ENCODE results near the gene BHLHE41.

DNA sequence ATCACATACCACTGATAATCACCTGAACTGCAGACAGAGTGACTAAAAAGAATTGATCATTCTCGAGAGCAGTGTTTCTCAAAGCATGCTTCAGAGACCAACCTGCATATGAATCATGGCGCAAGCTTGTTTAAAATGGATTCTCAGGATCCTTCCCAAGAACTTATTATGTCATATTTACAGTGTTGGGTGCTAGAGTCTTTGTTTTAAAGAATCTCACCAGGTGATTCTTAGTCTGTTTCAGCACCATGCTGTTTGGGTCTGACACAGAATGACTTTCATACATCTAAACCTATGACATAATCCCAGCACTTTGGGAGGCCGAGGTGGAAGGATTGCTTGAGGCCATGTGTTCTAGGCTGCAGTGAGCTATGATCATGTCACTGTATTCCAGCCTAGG lies 39.3 kb upstream of the BHLHE41 start:
- TF ChIP-seq, protein P1, sequence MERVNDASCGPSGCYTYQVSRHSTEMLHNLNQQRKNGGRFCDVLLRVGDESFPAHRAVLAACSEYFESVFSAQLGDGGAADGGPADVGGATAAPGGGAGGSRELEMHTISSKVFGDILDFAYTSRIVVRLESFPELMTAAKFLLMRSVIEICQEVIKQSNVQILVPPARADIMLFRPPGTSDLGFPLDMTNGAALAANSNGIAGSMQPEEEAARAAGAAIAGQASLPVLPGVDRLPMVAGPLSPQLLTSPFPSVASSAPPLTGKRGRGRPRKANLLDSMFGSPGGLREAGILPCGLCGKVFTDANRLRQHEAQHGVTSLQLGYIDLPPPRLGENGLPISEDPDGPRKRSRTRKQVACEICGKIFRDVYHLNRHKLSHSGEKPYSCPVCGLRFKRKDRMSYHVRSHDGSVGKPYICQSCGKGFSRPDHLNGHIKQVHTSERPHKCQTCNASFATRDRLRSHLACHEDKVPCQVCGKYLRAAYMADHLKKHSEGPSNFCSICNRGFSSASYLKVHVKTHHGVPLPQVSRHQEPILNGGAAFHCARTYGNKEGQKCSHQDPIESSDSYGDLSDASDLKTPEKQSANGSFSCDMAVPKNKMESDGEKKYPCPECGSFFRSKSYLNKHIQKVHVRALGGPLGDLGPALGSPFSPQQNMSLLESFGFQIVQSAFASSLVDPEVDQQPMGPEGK (CRISPR knock-in tag; IDR thresholded peaks at IDR 0.05; ENCODE audit: borderline replicate concordance), result no peak
- TF ChIP-seq TEAD4 (IDR thresholded peaks at IDR 0.05; ENCODE audit: low read length) (no peak), TEAD4 (CRISPR knock-in tag; IDR thresholded peaks at IDR 0.05; ENCODE audit: borderline replicate concordance) (no peak), STAT5A (IDR thresholded peaks at IDR 0.05; ENCODE audit: borderline replicate concordance, low read length) (no peak), ZNF311 (CRISPR knock-in tag; IDR thresholded peaks at IDR 0.05) (no peak), CHD4 (IDR thresholded peaks at IDR 0.05; ENCODE audit: insufficient read depth, insufficient replicate concordance, low read depth, low read length, poor library complexity, severe bottlenecking) (no peak), NR3C1 (CRISPR knock-in tag; IDR thresholded peaks at IDR 0.05) (no peak), XRCC5 (IDR thresholded peaks at IDR 0.05; ENCODE audit: low read depth, low read length) (no peak), ZBTB7A (IDR thresholded peaks at IDR 0.05; ENCODE audit: borderline replicate concordance, control insufficient read depth, low read depth, low read length) (no peak)
- TF ChIP-seq, protein P2, sequence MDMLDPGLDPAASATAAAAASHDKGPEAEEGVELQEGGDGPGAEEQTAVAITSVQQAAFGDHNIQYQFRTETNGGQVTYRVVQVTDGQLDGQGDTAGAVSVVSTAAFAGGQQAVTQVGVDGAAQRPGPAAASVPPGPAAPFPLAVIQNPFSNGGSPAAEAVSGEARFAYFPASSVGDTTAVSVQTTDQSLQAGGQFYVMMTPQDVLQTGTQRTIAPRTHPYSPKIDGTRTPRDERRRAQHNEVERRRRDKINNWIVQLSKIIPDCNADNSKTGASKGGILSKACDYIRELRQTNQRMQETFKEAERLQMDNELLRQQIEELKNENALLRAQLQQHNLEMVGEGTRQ (CRISPR knock-in tag; IDR thresholded peaks at IDR 0.05), result no peak
- TF ChIP-seq, protein P3, sequence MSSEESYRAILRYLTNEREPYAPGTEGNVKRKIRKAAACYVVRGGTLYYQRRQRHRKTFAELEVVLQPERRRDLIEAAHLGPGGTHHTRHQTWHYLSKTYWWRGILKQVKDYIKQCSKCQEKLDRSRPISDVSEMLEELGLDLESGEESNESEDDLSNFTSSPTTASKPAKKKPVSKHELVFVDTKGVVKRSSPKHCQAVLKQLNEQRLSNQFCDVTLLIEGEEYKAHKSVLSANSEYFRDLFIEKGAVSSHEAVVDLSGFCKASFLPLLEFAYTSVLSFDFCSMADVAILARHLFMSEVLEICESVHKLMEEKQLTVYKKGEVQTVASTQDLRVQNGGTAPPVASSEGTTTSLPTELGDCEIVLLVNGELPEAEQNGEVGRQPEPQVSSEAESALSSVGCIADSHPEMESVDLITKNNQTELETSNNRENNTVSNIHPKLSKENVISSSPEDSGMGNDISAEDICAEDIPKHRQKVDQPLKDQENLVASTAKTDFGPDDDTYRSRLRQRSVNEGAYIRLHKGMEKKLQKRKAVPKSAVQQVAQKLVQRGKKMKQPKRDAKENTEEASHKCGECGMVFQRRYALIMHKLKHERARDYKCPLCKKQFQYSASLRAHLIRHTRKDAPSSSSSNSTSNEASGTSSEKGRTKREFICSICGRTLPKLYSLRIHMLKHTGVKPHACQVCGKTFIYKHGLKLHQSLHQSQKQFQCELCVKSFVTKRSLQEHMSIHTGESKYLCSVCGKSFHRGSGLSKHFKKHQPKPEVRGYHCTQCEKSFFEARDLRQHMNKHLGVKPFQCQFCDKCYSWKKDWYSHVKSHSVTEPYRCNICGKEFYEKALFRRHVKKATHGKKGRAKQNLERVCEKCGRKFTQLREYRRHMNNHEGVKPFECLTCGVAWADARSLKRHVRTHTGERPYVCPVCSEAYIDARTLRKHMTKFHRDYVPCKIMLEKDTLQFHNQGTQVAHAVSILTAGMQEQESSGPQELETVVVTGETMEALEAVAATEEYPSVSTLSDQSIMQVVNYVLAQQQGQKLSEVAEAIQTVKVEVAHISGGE (CRISPR knock-in tag; IDR thresholded peaks at IDR 0.05), result no peak
- TF ChIP-seq, protein P4, sequence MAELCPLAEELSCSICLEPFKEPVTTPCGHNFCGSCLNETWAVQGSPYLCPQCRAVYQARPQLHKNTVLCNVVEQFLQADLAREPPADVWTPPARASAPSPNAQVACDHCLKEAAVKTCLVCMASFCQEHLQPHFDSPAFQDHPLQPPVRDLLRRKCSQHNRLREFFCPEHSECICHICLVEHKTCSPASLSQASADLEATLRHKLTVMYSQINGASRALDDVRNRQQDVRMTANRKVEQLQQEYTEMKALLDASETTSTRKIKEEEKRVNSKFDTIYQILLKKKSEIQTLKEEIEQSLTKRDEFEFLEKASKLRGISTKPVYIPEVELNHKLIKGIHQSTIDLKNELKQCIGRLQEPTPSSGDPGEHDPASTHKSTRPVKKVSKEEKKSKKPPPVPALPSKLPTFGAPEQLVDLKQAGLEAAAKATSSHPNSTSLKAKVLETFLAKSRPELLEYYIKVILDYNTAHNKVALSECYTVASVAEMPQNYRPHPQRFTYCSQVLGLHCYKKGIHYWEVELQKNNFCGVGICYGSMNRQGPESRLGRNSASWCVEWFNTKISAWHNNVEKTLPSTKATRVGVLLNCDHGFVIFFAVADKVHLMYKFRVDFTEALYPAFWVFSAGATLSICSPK (IDR thresholded peaks at IDR 0.05; ENCODE audit: borderline replicate concordance), result no peak

All from K562 (cell line).